Activated CD8-positive, alpha-beta T cell treated with anti-CD3 and anti-CD28 coated beads for 36 hours (primary cell): Measurements from ENCODE around the gene NPFFR1. TPM values are rescaled to one million over a fixed set of nuclear protein-coding genes. Genes with fewer than 3 reads are reported as not detected.

Experiments used
- ATAC-seq: fragments of 200-7000 bp; cut with Tn5 transposase; one replicate; pipeline ENCODE4 v1.10.0; 2021; ENCODE audit warnings: mild to moderate bottlenecking, moderate library complexity
- CTCF ChIA-PET: fragments of 350-600 bp; sonication (Branson Sonifier 250); formaldehyde crosslinking; loops from one replicate; lab custom pipeline; 2021; ENCODE audit warnings: antibody characterized with exemption; lab: Charles Lee
- POLR2A ChIA-PET: fragments of 350-600 bp; sonication (Branson Sonifier 250); formaldehyde crosslinking; loops from one replicate; lab custom pipeline; 2021; ENCODE audit warnings: antibody characterized with exemption; lab: Charles Lee
- DNase-seq: peaks from one replicate; pipeline ENCODE4 v3.0.0-alpha.2; 2020
- H3K27ac Mint-ChIP-seq: one replicate; pipeline ENCODE4 v1.8.0; 2021; ENCODE audit warnings: mild to moderate bottlenecking, mixed read lengths
- H3K27me3 Mint-ChIP-seq: one replicate; pipeline ENCODE4 v1.8.0; 2021; ENCODE audit warnings: mixed read lengths
- H3K36me3 Mint-ChIP-seq: one replicate; pipeline ENCODE4 v1.8.0; 2021; ENCODE audit warnings: low read depth, mixed read lengths
- H3K4me1 Mint-ChIP-seq: one replicate; pipeline ENCODE4 v1.8.0; 2021; ENCODE audit warnings: low read depth, mixed read lengths
- H3K4me3 Mint-ChIP-seq: one replicate; pipeline ENCODE4 v1.8.0; 2021; ENCODE audit warnings: mild to moderate bottlenecking, moderate library complexity, mixed read lengths
- H3K9me3 Mint-ChIP-seq: one replicate; pipeline ENCODE4 v1.8.0; 2021; ENCODE audit warnings: mixed read lengths
- intact Hi-C: fragments of 100-400 bp; cut with micrococcal nuclease; formaldehyde crosslinking; loops from one replicate; pipeline ENCODE4 v1.10.0; 2022
- total RNA-seq, 2 experiments: library from RNA; stranded (reverse); gene quantifications; one replicate each; pipeline ENCODE4 v1.2.3, GENCODE V29; 2021
- TF ChIP-seq, protein P1 (sequence below): fragments of 200-600 bp; IDR thresholded peaks from one replicate; pipeline ENCODE4 v1.8.0; 2022; ENCODE audit warnings: antibody characterized with exemption, mild to moderate bottlenecking

NPFFR1 gene
- total RNA-seq, 2 experiments from 2014 or later = not detected

DNA sequence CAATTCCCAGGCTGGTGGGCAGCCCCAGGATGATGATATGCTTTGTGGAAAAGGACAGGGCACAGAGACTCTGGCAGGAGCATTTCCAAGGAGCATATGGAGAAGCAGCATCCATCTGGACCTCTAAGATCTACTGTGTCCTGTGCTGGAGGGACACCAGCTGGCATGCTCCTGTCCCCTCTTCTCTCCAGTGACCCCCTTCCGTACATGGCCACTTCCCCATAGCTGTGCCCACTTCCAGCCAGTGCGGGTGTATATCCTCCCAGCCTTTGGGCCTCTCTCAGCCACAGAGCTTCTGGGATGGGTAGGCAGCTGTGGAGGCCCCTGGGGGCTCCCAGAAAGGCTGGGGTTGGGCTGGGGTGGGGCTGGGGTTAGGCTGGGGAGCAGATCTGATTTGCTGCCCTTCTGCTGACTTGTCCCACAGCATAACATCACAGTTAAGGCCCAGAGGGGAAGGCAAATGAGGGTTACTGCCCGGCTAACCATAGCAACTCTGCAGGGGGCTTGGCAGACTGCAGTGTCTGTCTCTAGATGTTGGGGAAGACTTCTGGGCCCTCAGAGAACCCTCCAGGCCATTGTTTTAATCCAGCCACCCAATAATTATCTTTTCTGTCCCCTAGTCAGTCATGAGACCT is 6.3 kb downstream of the NPFFR1 start:
- TF ChIP-seq, protein P1, sequence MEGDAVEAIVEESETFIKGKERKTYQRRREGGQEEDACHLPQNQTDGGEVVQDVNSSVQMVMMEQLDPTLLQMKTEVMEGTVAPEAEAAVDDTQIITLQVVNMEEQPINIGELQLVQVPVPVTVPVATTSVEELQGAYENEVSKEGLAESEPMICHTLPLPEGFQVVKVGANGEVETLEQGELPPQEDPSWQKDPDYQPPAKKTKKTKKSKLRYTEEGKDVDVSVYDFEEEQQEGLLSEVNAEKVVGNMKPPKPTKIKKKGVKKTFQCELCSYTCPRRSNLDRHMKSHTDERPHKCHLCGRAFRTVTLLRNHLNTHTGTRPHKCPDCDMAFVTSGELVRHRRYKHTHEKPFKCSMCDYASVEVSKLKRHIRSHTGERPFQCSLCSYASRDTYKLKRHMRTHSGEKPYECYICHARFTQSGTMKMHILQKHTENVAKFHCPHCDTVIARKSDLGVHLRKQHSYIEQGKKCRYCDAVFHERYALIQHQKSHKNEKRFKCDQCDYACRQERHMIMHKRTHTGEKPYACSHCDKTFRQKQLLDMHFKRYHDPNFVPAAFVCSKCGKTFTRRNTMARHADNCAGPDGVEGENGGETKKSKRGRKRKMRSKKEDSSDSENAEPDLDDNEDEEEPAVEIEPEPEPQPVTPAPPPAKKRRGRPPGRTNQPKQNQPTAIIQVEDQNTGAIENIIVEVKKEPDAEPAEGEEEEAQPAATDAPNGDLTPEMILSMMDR = no peak
- no peak overlapping the region for H3K4me3 Mint-ChIP-seq
- CTCF ChIA-PET = interaction anchor here (2.3 to 3.6 kb wide), 2 partner anchors 87 to 162 kb away, joined by 11 to 15 read pairs; no protein-coding TSS in a partner anchor

DNA sequence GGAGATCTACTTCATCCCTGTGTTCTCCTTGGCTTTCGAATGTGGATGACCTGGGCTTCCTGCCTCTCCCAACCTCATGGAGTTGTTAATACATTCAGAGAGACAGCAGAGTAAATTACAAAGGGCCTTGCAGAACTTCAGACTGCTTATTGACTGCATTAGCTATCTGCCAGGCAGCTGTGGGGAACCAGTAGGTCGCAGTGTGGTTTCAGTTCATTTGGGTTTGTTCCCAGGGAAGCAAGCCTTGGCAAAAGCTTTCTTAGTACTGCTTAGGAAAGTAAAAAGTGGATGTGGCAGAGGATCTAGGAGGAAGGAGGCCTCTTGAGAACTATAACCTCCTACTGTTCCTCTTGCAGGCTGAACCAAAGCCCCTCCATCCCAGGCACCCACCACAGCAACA is 9.2 kb downstream of the NPFFR1 start:
- Mint-ChIP-seq H3K4me1 (peaks cover 14% of the 10 kb centered on the region), H3K27me3 (no peaks in the 10 kb centered on the region), H3K36me3 (no peaks in the 10 kb centered on the region), H3K27ac (no peak overlapping the region), H3K4me3 (no peak overlapping the region), H3K9me3 (peaks cover 3% of the 10 kb centered on the region)
- no peak for DNase-seq
- TF ChIP-seq, protein P1 = no peak
- intact Hi-C loops = no loop called here
- ChIA-PET POLR2A (no interaction called here), CTCF (interaction anchor here (1.0 to 6.4 kb wide), 6 partner anchors 12 to 159 kb away, joined by 3 to 45 read pairs (median 18); partner anchors contain the start of gene PPA1)
- ATAC-seq = no peak

More for the DNA sequence above, 6.3 kb downstream of the NPFFR1 start:
- no peaks in the 10 kb centered on the region for H3K36me3 Mint-ChIP-seq
- no peak overlapping the region for H3K27ac Mint-ChIP-seq
- H3K27me3 Mint-ChIP-seq = peaks cover 13% of the 10 kb centered on the region
- intact Hi-C loops = no loop called here
- H3K4me1 Mint-ChIP-seq = peaks cover 8% of the 10 kb centered on the region
- DNase-seq (no peak), ATAC-seq (no peak)
- POLR2A ChIA-PET = no interaction called here
- H3K9me3 Mint-ChIP-seq = peaks cover 3% of the 10 kb centered on the region

DNA sequence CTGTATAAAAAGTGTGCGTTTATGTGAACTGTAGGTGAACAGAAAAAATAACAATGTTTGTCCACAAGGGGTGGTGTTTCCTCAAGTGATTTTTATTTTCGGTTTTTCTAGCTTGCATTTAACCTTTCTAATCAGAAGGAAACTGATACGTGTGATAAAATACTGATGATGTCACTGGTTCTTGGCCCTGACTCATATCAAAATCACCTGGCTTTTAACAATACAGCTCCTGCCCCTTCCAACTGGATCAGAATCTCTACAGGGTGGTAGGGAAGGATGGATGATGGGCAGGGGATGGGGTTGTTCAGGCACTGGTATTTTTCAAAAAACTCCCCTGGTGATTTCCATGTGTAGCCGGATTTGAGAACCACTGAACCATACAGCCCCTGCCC is 10.9 kb downstream of the NPFFR1 start:
- POLR2A ChIA-PET = interaction anchor here (0.6 to 2.3 kb wide), 5 partner anchors 36 to 224 kb away, joined by 3 to 8 read pairs (median 3); partner anchors contain the start of genes PPA1 and SAR1A
- peaks cover 3% of the 10 kb centered on the region for H3K9me3 Mint-ChIP-seq
- H3K27ac Mint-ChIP-seq = peak overlapping the region; percentile 52
- TF ChIP-seq, protein P1 = peak; percentile 72
- peaks cover 14% of the 10 kb centered on the region for H3K4me1 Mint-ChIP-seq
- no peaks in the 10 kb centered on the region for H3K36me3 Mint-ChIP-seq
- H3K4me3 Mint-ChIP-seq = no peak overlapping the region
- intact Hi-C loops = no loop called here
- peak; percentile 91 for ATAC-seq
- CTCF ChIA-PET = interaction anchor here (0.6 to 6.4 kb wide), 36 partner anchors 9 to 195 kb away, joined by 3 to 45 read pairs (median 4); partner anchors contain the start of genes EIF4EBP2, NPFFR1 and TYSND1
- DNase-seq = peak; percentile 20
- no peaks in the 10 kb centered on the region for H3K27me3 Mint-ChIP-seq

DNA sequence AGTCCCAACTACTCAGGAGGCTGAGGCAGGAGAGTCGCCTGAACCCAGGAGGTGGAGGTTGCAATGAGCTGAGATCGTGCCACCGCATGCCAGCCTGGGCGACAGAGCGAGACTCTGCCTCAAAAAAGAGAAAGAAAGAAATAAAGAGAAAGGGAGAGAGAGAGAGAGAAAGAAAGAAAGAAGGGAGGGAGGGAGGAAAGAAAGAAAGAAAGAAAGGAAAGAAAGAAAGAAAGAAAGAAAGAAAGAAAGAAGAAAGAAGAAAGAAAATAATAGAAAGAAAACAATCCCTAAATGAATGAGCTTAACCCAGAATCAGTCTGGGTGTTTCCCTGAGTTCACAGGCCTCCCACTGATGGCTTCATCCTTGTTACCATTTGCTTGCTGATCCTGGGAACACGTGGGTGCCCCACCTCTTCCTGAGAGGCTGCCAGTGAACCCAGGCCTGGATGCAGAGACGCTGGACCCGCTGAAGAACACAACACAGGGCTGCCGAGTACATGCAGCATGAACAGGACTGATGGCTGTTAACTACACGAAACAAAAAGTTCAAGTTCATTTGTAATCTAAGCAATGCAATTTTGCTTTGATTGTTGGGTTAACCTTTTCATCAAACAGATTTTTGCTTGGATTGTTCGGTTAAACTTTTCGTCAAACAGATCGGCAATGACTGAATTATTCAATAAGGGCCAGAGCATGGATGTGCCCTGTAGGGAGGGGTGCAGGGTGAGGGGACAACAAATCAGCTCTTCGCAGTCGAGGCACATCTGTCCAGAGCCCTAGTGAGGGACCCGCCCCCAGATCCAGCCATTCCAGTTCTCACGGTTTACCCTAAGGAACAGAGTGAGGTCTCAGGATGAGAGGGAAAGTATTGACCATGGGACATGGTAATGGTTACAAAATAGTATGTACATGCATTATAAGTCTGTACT is 11.5 kb downstream of the NPFFR1 start:
- no peaks in the 10 kb centered on the region for H3K27me3 Mint-ChIP-seq
- peaks cover 16% of the 10 kb centered on the region for H3K4me1 Mint-ChIP-seq
- ChIA-PET CTCF (interaction anchor here (0.6 to 6.4 kb wide), 34 partner anchors 9 to 194 kb away, joined by 3 to 45 read pairs (median 4); partner anchors contain the start of genes EIF4EBP2, NPFFR1, PPA1 and TYSND1), POLR2A (interaction anchor here (0.6 to 2.3 kb wide), 5 partner anchors 35 to 225 kb away, joined by 3 to 8 read pairs (median 3); partner anchors contain the start of gene PPA1)
- ATAC-seq (peak; percentile 38), DNase-seq (no peak)
- TF ChIP-seq, protein P1 = no peak
- intact Hi-C loops = no loop called here
- H3K27ac Mint-ChIP-seq = peak overlapping the region; percentile 52
- H3K36me3 Mint-ChIP-seq = no peaks in the 10 kb centered on the region
- H3K4me3 Mint-ChIP-seq = no peak overlapping the region
- H3K9me3 Mint-ChIP-seq = peaks cover 3% of the 10 kb centered on the region
